HG03196 (cell line): ENCODE measurements around the gene OR10X1.

Experiments
- ATAC-seq: cut with Tn5 transposase; IDR thresholded peaks from one replicate; pipeline ENCODE4 v1.9.1; 2021; ENCODE audit not compliant: unreplicated experiment

Gene OR10X1, protein sequence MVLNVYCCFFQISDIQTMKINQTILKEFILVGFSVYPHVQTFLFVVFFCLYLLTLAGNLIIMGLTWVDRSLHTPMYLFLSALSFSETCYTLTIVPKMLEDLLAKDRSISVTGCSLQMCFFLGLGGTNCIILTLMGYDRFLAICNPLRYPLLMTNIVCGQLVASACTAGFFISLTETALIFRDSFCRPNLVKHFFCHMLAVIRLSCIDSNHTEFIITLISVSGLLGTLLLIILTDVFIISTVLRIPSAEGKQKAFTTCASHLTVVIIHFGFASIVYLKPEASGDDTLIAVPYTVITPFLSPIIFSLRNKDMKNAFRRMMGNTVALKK

DNA sequence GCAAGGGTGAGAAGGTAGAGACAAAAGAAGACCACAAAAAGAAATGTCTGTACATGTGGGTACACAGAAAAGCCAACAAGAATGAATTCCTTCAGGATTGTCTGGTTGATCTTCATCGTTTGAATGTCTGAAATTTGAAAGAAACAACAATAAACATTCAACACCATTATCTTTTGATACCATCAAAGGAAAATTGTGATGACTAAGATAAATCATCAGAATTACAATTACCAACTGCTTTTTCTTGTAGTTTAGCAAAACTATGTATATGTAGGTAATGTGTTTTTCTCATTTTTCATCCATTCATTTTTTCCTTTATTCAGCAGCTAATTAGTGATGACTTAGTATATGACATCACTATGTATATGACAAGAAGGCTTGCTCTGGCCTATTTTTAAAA is at the start of gene OR10X1:
OR10X1 (minus strand) TSS at position 167 of the 400 bp plus-strand sequence; CDS start at position 167, 0 bp downstream.
- ATAC-seq: no peak

DNA sequence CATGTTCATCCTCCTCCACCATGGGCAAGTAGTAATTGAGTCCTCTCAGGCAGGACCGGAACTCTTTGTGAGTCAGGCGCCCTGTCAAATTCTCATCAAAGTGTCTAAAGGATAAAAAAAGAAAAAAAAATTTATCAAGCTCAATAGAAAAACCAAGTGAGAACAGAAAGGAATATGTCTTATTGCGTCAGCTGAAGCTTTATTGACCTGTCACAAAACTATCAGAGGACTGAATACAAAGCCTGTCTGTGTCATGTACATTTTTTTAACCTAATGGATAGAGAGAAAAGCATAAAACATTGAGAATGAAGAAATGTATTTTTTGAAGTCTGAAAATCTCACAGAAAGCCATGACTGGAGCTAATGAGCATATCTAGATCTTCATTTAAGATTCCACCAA is 34.1 kb upstream of the OR10X1 start:
- no peak for ATAC-seq

DNA sequence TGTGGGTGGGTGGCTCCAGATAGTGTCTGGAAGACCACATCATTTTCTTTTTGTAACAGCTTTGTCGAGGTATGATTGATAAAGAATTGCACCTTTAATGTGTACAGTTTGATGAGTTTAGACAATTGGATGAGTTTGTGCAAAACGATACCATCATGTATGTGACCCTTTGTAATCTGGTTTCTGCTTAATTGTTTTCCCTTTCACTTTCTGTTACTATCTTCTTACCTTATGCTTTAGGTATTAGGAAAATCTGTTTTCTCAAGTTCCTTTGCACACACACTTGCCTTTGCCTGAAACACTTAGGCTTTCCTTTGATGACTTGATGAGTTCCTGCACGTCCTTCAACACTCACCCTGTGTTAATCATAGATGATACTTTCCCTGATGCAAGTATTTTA is 32.2 kb upstream of the OR10X1 start:
- no peak for ATAC-seq

DNA sequence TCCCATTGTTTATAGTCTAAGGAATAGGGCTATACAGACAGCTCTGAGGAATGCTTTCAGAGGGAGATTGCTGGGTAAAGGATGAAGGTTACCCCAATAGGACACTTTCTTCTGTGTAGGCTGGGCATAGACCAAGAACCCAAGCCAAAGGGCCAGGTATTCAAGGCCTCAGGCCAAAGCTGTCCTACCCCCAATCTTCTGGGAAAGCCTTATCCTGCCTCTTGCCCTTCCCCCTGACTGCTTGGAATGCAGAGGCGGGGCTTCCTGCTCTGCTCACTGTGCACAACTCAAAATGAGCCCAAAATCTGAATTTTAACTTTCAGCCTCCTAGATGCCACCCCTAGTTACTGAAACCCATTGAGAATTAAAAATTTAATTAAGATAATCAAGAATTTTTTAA is 27.6 kb upstream of the OR10X1 start:
- ATAC-seq: no peak

DNA sequence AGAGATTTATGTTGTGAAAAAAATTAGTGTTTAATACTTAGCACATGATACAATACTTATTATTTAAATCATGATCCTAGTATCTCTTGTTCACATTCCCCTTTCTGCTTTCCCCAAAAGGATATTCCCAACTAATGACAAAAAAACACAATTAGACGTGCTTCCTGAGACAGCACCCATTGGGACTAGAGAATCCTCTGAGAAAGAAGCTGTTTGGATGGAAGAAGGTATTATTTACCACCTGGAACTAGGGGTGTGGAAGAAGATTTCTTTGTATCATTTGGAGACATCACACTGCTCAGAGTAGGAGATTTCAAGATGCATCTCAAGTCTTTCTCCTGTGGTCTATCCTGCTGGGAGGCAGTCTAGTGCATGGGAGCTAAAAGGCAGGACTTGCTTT is 25.3 kb upstream of the OR10X1 start, which contains the start of gene OR10Z1:
OR10Z1 (plus strand) TSS at position 301 of the 400 bp plus-strand sequence. CDS start 1,171 bp downstream, outside the sequence.
- no peak for ATAC-seq

DNA sequence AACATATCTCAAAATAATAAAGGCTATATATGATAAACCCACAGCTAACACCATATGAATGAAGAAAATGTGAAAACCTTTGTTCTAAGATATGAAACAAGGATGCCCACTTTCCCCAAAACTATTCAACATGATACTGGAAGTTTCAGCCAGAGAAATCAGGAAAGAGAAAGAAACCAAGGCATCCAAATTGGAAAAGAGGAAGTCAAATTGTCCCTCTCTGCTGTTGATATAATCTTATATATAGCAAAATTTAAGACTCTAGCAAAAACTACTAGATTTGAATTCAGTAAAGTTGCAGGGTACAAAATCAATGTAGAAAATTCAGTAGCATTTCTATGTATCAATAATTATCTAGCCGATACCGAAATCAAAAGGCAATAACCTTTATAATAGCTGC is 21.0 kb upstream of the OR10X1 start:
- ATAC-seq: no peak

DNA sequence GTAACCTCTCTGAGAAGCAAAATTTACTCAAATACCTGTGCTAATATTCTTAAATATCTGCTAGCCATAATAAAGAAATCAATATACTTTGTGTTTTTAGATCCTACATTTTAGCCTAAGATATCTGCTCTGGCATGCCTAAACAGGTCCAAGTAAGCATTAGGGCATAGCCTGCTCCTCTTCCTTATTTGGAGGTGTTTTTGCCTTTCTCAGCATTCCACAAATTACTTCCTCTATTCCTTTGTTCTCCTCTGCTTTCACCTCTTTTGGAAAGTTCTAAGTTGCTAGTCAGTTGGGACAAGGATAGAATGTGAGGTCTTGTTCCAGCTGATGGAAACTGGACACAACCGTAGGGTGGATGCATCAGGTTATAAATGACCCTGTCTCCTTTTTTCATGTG is 7.2 kb upstream of the OR10X1 start:
- no peak for ATAC-seq

DNA sequence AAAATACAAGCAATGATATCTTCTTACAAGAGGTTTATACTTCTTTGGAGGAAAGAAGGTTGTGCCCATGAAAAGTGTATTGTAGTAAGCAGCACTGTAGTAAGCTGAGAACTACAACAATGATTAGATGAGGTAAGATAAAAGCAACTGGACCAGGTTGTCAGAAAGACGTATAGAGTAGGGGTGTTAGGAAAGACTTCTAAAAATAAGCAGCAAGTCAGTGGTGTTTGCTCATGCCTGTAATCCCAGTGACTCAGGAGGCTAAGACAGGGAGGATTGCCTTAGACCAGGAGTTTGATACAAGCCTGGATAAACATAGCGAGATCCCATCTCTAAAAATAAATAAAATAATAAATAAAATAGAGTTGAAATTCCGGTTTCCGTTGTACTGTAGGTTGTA is 4.3 kb upstream of the OR10X1 start:
- no peak for ATAC-seq

DNA sequence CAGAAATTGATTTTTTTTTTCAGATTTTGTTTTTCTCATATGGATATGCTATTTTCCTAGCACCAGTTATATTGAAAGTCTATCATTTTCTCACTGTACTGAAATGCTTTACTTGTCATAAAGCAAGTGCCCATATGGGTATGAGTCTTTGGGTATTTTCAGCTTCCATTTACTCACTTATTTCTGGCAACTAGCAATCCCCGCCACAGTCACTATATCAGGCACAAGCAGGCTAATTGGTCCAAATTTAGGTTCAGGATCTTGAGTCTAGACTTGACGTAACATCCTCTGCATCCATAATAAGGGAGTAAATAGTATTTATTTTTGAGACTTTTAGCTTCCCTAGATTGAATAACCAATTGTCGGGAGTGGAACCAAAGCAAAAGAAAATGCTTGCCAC is 2.1 kb downstream of the OR10X1 start:
- no peak for ATAC-seq

DNA sequence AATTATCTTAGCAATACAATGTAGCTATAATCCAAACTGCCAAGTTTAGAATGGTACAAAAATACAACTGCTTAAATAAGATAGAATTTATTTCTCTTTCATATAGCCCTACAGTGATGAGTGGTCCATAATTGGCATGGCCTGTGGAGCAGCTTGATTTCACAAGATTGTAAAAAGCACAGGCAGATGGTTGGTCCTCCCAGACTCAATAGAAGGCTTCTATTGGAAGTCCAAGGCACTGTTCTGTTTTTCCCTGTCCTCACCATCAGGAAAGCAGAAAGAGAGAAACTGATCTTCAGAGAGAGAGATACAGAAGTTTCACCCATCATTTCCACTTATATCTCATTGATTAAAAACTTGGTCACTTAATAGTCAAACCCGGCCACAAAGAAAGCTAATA is 7.5 kb downstream of the OR10X1 start:
- ATAC-seq: no peak

DNA sequence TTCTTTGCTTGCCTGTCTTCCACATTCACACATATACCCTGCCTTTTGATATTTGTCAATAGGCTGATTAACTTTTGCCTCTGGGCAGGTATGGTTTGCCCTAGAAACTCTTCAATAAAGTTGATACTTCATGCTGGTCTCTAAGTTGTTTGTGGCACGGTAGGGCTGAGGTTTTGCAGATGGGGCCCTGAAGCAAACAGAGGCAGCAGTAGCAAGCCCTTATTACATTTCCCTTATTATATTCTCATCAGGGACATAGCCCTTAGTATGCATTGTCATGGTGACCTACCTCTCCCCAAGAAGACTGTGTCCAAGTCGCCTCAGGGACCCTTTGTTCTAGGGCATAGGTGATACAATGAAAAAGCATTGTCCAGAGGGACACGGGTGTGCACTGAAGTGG is 9.2 kb downstream of the OR10X1 start, which contains the start of gene OR6P1:
OR6P1 (minus strand) TSS at position 101 of the 400 bp plus-strand sequence. CDS start 6,976 bp downstream, outside the sequence.
- ATAC-seq: no peak

DNA sequence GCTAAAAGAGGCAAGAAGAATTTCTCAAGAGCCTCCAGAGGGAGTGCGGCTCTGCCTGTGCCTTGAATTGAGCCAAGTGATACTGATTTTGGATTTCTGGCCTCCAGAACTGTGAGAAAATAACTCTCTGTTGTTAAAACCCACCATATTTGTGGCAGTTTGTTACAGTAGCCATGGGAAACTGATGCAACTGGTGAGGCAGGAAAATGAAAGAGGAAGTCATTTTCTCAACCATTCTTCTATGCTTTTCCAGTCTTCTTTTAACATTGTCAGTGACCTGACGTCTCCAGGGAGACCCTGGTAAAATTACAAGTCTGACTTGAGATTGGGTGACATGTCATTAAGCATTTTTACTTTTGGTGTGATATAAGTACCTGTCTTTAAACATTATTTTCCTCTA is 15.1 kb downstream of the OR10X1 start:
- ATAC-seq: no peak

DNA sequence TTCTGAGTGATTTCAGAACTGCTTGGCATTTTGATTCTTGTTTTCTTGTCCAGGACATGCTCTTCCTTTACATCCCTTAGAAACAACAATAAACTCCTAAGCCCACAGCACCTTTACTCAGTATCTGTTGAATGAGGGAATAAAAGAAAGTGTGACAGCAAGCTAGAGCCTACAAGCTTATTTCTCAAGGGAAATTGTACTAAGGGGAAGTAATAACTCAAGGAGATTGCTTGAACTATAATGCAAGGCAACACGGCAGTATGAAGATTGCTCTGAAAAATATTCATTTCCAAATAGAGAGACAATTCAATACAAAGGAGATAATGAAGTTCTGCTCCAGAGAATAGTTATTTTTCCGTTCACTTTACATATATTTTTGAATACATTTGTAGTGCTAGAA is 15.8 kb downstream of the OR10X1 start:
- ATAC-seq: no peak

DNA sequence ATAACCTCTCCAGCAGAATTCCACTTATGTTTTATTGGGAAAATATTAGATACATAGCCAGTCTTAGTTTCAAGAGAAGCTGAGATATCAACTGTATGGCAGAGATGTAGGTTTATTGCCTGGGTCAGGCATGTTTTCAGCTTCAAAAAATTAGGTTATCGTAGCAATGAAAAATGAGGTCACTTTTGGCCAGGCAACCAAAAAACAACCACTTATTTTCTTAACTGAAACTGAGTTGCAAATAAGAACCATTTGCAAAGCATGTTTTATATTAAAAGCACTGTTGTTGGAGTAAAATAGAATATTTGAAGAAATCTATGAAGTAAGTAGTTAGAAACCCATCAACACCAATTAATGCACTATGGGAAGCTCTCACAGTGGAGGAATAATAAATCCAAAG is 20.0 kb downstream of the OR10X1 start:
- no peak for ATAC-seq

DNA sequence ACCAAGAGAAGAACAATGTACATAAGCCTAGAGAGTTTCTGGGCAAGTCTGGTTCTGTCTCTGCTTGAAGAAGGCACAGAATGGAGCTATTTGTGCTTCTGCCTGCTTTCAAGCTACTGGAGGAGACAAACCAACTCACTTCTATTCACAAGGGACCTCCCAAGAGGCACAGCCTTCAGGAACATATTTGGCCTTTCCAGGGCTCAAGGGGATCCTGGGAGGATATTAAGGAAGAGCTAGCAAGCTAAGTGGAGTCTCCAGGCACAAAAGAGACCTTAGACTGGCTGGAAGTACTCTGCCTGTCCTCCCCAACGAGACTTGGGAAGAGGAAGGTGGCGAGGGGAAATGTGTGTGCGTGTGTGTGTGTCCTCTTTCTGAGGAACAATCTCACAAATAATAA is 25.3 kb downstream of the OR10X1 start, which contains the start of gene OR6Y1:
OR6Y1 (minus strand) TSS at position 54 of the 400 bp plus-strand sequence. CDS start 6,300 bp downstream, outside the sequence.
- ATAC-seq: no peak

DNA sequence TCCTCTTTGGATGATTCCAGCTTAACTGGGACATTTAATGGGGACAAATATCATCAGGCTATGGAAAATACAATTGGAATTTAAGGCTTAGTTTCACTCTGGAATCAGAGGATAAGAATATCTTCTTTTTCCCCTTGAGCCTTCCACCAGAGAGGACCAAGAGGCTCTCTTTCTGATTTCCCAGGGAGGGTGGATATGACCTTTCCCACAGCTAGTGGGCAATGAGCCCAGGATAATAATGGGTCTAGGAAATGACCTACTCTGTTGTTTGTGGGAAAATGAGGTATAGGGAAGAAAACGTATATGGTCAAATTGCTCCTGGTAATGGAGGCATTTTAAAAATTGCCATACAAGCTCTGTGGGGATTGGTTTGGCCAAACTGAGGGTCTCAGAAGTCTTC is 27.4 kb downstream of the OR10X1 start:
- ATAC-seq: no peak

DNA sequence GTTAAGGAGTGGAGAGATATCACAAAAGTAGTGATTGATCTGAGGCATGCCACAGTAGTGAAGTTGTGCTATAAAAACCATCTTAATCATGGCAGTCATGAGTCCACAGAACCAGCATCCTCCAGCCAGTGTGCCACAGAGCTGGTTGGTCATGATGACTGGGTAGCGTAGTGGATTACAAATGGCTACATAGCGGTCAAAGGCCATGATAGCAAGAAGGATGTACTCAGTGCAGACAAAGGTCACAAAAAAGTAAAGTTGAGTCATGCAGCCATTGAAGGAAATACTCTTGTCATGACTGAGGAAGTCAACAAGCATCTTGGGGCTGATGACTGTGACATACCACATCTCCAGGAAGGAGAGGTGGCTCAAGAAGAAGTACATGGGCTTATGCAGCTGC is 32.2 kb downstream of the OR10X1 start:
- no peak for ATAC-seq

DNA sequence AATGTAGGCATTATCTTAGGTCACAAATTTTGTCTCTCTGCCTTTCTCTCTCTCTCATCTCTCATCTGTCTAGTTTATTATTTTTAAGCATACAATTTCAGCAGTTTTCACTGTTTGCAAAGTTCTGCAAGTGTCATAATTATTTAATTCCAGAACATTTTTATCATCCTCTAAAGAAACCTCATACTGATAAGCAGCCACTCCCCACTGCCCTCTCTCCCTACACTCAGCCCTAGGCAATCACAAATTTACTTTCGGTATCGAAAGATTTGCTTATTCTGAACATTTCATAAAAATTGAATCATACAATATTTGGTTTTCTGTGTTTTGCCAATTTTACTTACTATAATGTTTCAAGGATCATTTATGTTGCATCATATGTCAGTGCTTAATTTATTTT is 42.1 kb downstream of the OR10X1 start:
- ATAC-seq: no peak

DNA sequence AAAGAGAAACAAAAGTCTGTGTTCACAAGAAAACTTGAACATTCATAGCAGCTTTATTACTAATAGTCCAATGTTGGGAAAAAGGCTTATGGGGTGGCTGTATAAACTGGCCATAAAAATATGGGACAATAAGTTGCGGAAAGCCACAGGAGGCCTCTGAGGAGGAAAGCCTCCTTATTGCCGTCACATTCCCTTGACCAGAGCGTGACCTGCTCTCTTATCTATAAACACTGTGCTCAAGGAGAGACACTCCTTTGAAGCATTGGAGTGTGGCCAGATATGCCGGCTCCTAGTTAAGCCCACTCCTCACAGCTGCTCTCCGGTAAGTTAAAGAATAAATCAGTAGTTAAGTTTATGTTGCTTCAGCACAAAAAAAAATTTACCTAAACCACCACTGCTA is 45.2 kb downstream of the OR10X1 start:
- no peak for ATAC-seq
